Measurements from ENCODE around the gene MARF1. TPM values are rescaled to one million over a fixed set of nuclear protein-coding genes. Genes with fewer than 3 reads are reported as not detected.

The MARF1 gene
- total and polyA plus RNA-seq, 2 of the 8 experiments (the other 6 are each of a cell fraction or from before 2014, with no cell fraction given) = 5.6 to 31.4 TPM

- Histone ChIP-seq H3K23ac (ENCODE audit: insufficient read length) (no peak overlapping the region), H3K56ac (replicated peaks; ENCODE audit: insufficient read length, low read depth, low read length) (no peak overlapping the region), H2AK5ac (ENCODE audit: low read depth, low read length) (no peak overlapping the region), H2BK5ac (ENCODE audit: low read depth, low read length) (no peak overlapping the region), H4K5ac (ENCODE audit: insufficient read length, low read depth, low read length) (no peak overlapping the region), H3K18ac (ENCODE audit: extremely low read depth, low read length) (no peak overlapping the region), H3K79me2 (ENCODE audit: control insufficient read depth in 1 of 2, insufficient read depth in 2 of 2, low read length in 2 of 2) (no peaks in the 10 kb centered on the region), H3K79me1 (ENCODE audit: low read depth, low read length) (no peaks in the 10 kb centered on the region), H3K27me3 (replicated peaks in 1 of 4; ENCODE audit: control insufficient read depth in 3 of 4, extremely low read depth in 1 of 4, insufficient read depth in 3 of 4, low read length in 3 of 4) (no peaks in the 10 kb centered on the region), H4K8ac (ENCODE audit: extremely low read depth, insufficient read depth, low read length) (no peak overlapping the region), H3K14ac (ENCODE audit: insufficient read length) (no peak overlapping the region), H2BK15ac (ENCODE audit: low read length) (no peak overlapping the region), H3K27ac (ENCODE audit: low read depth, low read length) (no peak overlapping the region), H2AFZ (ENCODE audit: low read length) (no peak overlapping the region), H3K9ac (replicated peaks in 1 of 4; ENCODE audit: extremely low read depth in 1 of 4, low read depth in 3 of 4, low read length in 3 of 4) (no peak overlapping the region), H3K23me2 (ENCODE audit: low read depth, low read length) (no peaks in the 10 kb centered on the region), H4K20me1 (replicated peaks in 1 of 2; ENCODE audit: control insufficient read depth in 1 of 2, insufficient read depth in 2 of 2, low read length in 2 of 2) (no peaks in the 10 kb centered on the region), H2BK12ac (ENCODE audit: low read depth, low read length) (no peak overlapping the region), H3K4me3 (ENCODE audit: extremely low read depth in 1 of 4, insufficient read depth in 2 of 4, low read depth in 3 of 4, low read length in 4 of 4) (no peak overlapping the region), H2BK120ac (replicated peaks; ENCODE audit: low read depth, low read length) (no peak overlapping the region), H3K4ac (replicated peaks; ENCODE audit: insufficient read length, low read depth, low read length) (no peak overlapping the region), H3K4me1 (replicated peaks in 1 of 4; ENCODE audit: control insufficient read depth in 3 of 4, insufficient read depth in 4 of 4, low read length in 3 of 4) (no peaks in the 10 kb centered on the region), H3K4me2 (ENCODE audit: insufficient read depth in 1 of 2, low read depth in 2 of 2, low read length in 2 of 2) (no peak overlapping the region), H4K91ac (replicated peaks; ENCODE audit: insufficient read length, low read length) (no peak overlapping the region), H3K36me3 (ENCODE audit: control insufficient read depth in 2 of 4, insufficient read depth in 4 of 4, low read length in 3 of 4) (peaks cover 4 to 23% (median 8%) of the 10 kb centered on the region in 4 experiments; a peak in 6 of 8 replicates), H2BK20ac (ENCODE audit: low read length) (no peak overlapping the region), H3K9me3 (ENCODE audit: insufficient read depth in 2 of 2, low read depth in 1 of 2, low read length in 1 of 2) (no peaks in the 10 kb centered on the region)
- ChIA-PET POLR2A (ENCODE audit: partially characterized antibody) (no interaction called here), CTCF (ENCODE audit: partially characterized antibody) (interaction anchor here (0.8 to 1.1 kb wide), 2 partner anchors 45 to 112 kb away, joined by 3 read pairs; no protein-coding TSS in a partner anchor)
- 88% methylated on average over 9 of the region's 9 CpGs; no CpG with 5 or more reads in 1 of the 2 experiments for WGBS, 2 experiments (ENCODE audit: extremely low coverage in 1 of 2, insufficient coverage in 1 of 2, insufficient read length in 1 of 2, insufficient replicate concordance in 2 of 2, low coverage in 1 of 2, low lambda C conversion rate in 2 of 2, missing lambda C conversion rate in 1 of 2)
- FAIRE-seq (no peak), DNase-seq (ENCODE audit: low read depth in 1 of 2, low spot score in 2 of 2) (no peak)
- TF ChIP-seq CHD2 (IDR thresholded peaks at IDR 0.05; ENCODE audit: low read length) = no peak
- TF ChIP-seq GABPA (IDR thresholded peaks at IDR 0.05; ENCODE audit: borderline replicate concordance, insufficient read depth, low read length) = no peak
- no peak for TF ChIP-seq SIRT6 (IDR thresholded peaks at IDR 0.05; ENCODE audit: low read length)
- TF ChIP-seq FOSL1 (IDR thresholded peaks at IDR 0.05; ENCODE audit: insufficient read depth, low read depth, low read length) = no peak
- no peak for TF ChIP-seq TCF12 (IDR thresholded peaks at IDR 0.05; ENCODE audit: low read depth, low read length)
- TF ChIP-seq RBBP5 (IDR thresholded peaks at IDR 0.05; ENCODE audit: borderline replicate concordance, low read depth, low read length) = no peak
- TF ChIP-seq SRF (IDR thresholded peaks at IDR 0.05; ENCODE audit: low read depth, low read length) = no peak
- TF ChIP-seq BCL11A (IDR thresholded peaks at IDR 0.05; ENCODE audit: low read depth in 2 of 2, low read length in 2 of 2) = no peak
- TF ChIP-seq KDM4A (IDR thresholded peaks at IDR 0.05; ENCODE audit: low read depth, low read length, severe bottlenecking) = no peak
- TF ChIP-seq GTF2F1 (IDR thresholded peaks at IDR 0.05; ENCODE audit: borderline replicate concordance, low read depth, low read length) = no peak
- TF ChIP-seq NANOG (IDR thresholded peaks at IDR 0.05; ENCODE audit: insufficient read depth, low read depth, low read length, poor library complexity, severe bottlenecking) = no peak
- no peak for TF ChIP-seq KDM5A (IDR thresholded peaks at IDR 0.05; ENCODE audit: low read length)
- TF ChIP-seq SUZ12 (IDR thresholded peaks at IDR 0.05; ENCODE audit: low read length) = no peak
- TF ChIP-seq POU5F1 (IDR thresholded peaks at IDR 0.05; ENCODE audit: low read depth, low read length) = no peak
Observed at GRCh38 chr16:15593235-15593634, 49.7 kb downstream of the MARF1 start.

All from H1 (cell line).